NK-92 (cell line): Measurements from ENCODE around the gene KIF1A.
"Not testable (repeated sequence)": the region's sequence is repeated elsewhere in the genome, so short reads cannot be mapped to it uniquely, and the experiment has no call there.

Source experiments
- DNase-seq: peaks from one replicate; lab custom pipeline; 2025; ENCODE audit not compliant: unreplicated experiment; lab: John Stamatoyannopoulos, UW

Gene KIF1A

GRCh38 chr2:240687741-240688552 is 132.1 kb downstream of the KIF1A start:
- DNase-seq = no peak

GRCh38 chr2:240687045-240687740 is 132.8 kb downstream of the KIF1A start:
- DNase-seq = no peak

GRCh38 chr2:240686460-240686859 is 133.6 kb downstream of the KIF1A start:
- no peak for DNase-seq

GRCh38 chr2:240685771-240686371 is 134.1 kb downstream of the KIF1A start:
- DNase-seq = no peak

GRCh38 chr2:240683980-240684728 is 135.9 kb downstream of the KIF1A start:
- not testable (repeated sequence) for DNase-seq

GRCh38 chr2:240683329-240683979 is 136.6 kb downstream of the KIF1A start:
- DNase-seq = not testable (repeated sequence)

- not testable (repeated sequence) for DNase-seq
Observed at GRCh38 chr2:240682431-240683224, 137.4 kb downstream of the KIF1A start, which contains the start of gene AQP12B. Gene AQP12B, minus strand, starts transcription at chr2:240682885. Its CDS starts 48 bp downstream, at chr2:240682837.

GRCh38 chr2:240680185-240680584 is 139.8 kb downstream of the KIF1A start:
- not testable (repeated sequence) for DNase-seq

- DNase-seq = not testable (repeated sequence)
Observed at GRCh38 chr2:240678909-240679308, 141.1 kb downstream of the KIF1A start.

GRCh38 chr2:240678043-240678442 is 142.0 kb downstream of the KIF1A start:
- DNase-seq = not testable (repeated sequence)

- not testable (repeated sequence) for DNase-seq
Observed at GRCh38 chr2:240675345-240675744, 144.7 kb downstream of the KIF1A start.

GRCh38 chr2:240674461-240675184 is 145.4 kb downstream of the KIF1A start:
- not testable (repeated sequence) for DNase-seq

- no peak for DNase-seq
Observed at GRCh38 chr2:240672701-240673190, 147.3 kb downstream of the KIF1A start.

- DNase-seq = no peak
Observed at GRCh38 chr2:240672076-240672700, 147.8 kb downstream of the KIF1A start.

- DNase-seq = no peak
Observed at GRCh38 chr2:240670950-240671349, 149.1 kb downstream of the KIF1A start.

- DNase-seq = no peak
Observed at GRCh38 chr2:240670402-240670801, 149.6 kb downstream of the KIF1A start.

- no peak for DNase-seq
Observed at GRCh38 chr2:240664622-240665021, 155.4 kb downstream of the KIF1A start.
